ENCODE results near the gene CRELD1.

The CRELD1 gene

GRCh38 chr3:9903238-9903624 is 30.4 kb upstream of the CRELD1 start:
- peak overlapping the region; percentile 51 for H3K27ac ChIP-seq
- DNase-seq (ENCODE audit: low read depth, low spot score) = no peak

GRCh38 chr3:9903904-9904303 is 29.7 kb upstream of the CRELD1 start:
- no peak for DNase-seq (ENCODE audit: low read depth, low spot score)
- no peak overlapping the region for H3K27ac ChIP-seq

DNA sequence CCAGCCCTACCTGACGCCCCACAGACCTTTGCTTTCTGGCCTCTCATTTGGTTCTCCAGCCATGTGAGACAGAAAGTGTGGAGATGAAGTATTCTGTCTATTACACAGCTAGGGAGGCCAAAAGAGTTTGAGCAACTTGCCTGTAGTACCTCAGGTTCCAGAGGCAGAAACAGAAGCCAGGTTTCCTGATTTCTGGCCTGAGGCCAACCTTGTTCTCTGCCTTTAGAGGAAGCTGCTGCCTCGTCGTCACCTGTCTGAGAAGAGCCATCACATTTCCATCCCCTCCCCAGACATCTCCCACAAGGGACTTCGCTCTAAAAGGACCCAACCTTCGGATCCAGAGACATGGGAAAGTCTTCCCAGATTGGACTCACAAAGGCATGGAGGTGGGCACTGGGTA is 27.2 kb upstream of the CRELD1 start:
- no peak for DNase-seq (ENCODE audit: low read depth, low spot score)
- H3K27ac ChIP-seq = no peak overlapping the region

- DNase-seq (ENCODE audit: low read depth, low spot score) = no peak
- H3K27ac ChIP-seq = no peak overlapping the region
Measured at GRCh38 chr3:9908286-9908685, 25.3 kb upstream of the CRELD1 start.

DNA sequence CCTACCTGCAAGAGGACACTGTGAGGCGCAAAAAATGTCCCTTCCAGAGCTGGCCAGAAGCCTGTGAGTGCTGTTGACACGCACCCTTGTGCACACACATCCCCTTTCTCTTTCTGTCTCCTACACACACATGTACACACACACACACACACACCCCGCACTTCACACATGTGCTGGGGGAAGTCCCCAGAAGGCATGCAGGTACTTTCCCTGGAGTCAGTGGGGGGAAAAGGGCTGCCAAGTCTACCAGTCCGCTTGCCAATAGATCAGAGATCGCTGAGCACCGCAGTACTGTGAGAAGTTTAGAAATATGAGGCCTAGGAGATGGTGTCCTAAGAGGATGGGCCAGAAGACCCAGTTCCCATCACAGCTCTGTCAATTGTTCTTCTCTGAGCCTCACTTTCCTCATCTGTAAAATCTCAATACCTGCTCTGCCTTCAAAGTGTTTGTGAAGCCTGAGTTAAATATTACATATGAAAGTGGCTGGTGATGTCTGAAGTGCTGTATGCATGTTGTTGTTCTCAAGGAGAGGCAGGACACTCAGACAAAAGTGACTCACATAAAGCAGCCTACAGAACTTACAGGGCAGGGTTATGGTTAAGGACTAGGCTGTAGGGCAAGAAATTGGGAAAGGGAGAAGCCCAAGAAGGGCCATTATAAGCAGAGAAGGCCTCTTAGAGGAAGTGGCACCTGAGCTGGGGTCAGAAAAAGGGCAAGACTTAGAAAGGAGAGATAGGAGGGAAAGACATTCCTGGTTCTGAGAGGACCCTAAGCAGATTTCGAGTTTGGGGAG is 24.2 kb upstream of the CRELD1 start:
- no peak for DNase-seq (ENCODE audit: low read depth, low spot score)
- H3K27ac ChIP-seq = no peak overlapping the region

GRCh38 chr3:9911863-9912262 is 21.8 kb upstream of the CRELD1 start:
- DNase-seq (ENCODE audit: low read depth, low spot score) = no peak
- H3K27ac ChIP-seq = no peak overlapping the region

DNA sequence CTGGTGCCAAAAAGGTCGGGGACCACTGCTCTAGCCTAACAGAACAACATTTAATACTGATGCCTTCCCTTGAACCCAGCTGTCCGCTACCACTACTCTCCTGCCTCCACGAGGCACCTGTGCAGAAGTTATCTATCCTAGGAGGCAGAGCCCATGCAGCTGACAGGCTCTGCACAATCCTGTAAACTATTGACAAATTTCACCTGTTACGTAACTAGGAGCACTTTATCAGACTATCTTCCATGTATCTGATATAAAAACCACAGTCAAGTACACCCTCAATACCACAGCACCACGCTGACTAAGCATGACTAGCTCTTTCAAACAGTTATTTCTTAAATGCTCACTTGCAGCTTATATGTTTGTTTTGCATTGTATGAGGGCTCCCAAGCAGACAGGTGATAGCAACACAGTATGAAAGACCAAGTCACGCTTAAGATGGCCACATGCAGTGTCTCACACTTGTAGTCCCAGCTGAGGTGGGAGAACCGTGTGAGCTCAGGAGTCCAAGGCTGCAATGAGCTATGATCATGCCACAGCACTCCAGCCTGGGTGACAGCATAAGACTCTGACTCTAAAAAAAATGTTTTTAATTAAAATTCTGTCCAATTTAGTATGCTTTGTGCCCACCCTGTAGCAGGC is 21.2 kb upstream of the CRELD1 start:
- H3K27ac ChIP-seq = no peak overlapping the region
- DNase-seq (ENCODE audit: low read depth, low spot score) = peak; percentile 54

DNA sequence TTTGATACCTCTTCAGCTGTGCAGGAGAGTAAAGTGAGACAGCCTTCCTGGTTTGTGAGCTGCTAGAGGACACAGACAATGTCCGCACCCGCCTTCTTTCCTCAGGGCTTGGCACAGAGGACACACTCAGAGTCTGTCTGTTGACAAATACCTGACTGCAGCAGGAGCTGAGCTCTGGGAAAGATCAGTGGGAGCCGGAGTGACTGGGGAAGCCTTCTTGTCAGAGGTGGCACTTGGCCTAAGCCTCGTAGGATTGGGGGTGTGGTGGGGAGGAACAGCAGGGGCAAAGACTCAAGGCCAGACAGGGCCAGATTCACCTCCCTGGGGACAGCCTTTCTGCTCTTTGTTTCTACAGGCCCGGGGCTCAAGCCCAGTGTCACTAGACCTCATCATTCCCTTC is 20.0 kb upstream of the CRELD1 start:
- peak overlapping the region; percentile 15 for H3K27ac ChIP-seq
- no peak for DNase-seq (ENCODE audit: low read depth, low spot score)

DNA sequence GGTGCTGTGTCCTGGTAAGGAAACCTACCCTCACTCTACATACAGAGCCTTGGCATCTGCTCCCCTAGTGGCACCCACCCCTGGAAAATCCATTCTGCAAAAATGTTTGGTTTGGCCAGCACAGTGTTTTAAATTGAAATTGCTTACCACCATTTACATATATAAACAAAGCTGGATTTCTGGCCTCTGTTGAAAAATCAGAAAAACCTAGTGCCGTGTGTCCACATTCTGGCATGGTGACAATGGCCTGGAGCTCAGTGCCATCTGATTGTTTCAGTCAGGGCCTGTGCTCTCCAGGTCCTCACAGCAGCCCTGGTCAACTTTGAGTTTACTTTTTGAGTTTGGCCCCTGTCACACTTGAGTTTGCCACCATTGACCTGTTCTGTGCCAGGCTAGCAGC is 19.6 kb upstream of the CRELD1 start:
- no peak for DNase-seq (ENCODE audit: low read depth, low spot score)
- peak overlapping the region; percentile 15 for H3K27ac ChIP-seq

- no peak overlapping the region for H3K27ac ChIP-seq
- DNase-seq (ENCODE audit: low read depth, low spot score) = no peak
Measured at GRCh38 chr3:9914559-9915253, 18.9 kb upstream of the CRELD1 start.

DNA sequence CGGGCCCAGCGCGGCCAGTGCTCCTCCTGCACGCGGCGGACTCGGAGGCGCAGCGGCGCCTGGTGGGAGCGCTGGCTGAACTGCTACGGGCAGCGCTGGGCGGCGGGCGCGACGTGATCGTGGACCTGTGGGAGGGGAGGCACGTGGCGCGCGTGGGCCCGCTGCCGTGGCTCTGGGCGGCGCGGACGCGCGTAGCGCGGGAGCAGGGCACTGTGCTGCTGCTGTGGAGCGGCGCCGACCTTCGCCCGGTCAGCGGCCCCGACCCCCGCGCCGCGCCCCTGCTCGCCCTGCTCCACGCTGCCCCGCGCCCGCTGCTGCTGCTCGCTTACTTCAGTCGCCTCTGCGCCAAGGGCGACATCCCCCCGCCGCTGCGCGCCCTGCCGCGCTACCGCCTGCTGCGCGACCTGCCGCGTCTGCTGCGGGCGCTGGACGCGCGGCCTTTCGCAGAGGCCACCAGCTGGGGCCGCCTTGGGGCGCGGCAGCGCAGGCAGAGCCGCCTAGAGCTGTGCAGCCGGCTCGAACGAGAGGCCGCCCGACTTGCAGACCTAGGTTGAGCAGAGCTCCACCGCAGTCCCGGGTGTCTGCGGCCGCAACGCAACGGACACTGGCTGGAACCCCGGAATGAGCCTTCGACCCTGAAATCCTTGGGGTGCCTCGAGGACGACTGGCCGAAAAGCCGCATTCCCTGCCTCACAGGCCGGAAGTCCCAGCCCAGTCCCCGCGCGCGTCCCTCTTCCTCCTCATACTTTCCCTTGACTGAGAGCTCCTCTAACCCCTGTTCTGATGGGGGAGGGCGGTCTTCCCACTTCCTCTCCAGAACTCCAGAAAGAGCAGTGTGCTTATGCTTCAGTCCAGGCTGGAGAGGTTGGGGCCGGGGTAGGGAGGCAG is 18.1 kb upstream of the CRELD1 start:
- DNase-seq (ENCODE audit: low read depth, low spot score) = no peak
- peak overlapping the region; percentile 61 for H3K27ac ChIP-seq

DNA sequence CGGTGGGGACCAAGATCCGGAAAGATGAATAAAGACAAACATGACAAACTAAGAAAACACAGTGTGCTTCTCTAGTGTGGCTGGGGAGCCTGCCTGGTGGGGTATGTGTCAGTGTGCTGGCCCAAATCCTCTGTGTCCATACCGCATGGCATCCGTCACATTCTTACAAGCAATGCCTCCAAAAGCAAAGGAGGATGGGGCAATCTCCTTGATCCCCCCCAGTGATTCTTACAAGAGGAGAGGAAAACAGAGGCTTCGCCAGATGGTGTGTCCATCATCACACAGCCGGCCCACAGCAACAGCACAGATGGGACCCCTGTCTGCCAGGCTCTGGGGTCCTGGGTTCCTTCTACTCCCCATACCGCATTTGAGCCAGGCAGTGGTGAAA is 17.3 kb upstream of the CRELD1 start:
- peak overlapping the region; percentile 61 for H3K27ac ChIP-seq
- no peak for DNase-seq (ENCODE audit: low read depth, low spot score)

DNA sequence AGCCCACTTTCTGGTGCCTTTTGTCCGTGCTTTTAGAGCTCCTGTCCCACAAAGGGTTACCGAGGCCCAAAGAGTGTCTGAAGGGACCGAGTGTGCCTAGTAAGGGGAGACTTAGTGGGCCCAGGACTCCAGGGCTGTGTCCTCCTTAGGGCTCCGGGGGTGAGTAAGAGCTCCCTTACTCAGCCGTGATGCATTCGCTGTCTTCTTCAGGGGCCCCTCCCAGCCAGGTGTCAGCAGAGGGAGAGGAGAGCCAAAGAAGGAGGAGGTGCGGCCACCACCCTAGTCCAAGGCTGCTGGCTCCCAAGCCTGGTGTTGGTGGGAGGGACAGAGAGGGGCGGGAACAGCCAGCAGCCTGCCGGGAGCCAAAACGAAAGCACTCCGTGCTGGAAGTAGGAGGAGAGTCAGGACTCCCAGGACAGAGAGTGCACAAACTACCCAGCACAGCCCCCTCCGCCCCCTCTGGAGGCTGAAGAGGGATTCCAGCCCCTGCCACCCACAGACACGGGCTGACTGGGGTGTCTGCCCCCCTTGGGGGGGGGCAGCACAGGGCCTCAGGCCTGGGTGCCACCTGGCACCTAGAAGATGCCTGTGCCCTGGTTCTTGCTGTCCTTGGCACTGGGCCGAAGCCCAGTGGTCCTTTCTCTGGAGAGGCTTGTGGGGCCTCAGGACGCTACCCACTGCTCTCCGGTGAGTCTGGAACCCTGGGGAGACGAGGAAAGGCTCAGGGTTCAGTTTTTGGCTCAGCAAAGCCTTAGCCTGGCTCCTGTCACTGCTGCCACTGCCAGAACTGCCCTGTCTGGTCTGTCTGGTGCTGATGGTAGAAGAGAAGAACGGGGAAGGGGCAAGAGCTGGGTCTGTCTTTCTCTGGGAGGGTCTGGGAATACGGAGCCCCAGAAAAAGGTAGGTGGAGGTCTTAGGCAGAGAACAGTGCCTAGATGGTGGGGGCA is 16.6 kb upstream of the CRELD1 start, which contains the start of gene IL17RC:
IL17RC (plus strand) TSS at position 365 of the 947 bp plus-strand sequence; CDS start at position 583, 218 bp downstream.
- peak; percentile 92 for DNase-seq (ENCODE audit: low read depth, low spot score)
- peak within 1 kb of the TSS; percentile 61 for H3K27ac ChIP-seq

GRCh38 chr3:9917820-9918219 is 15.8 kb upstream of the CRELD1 start:
- no peak overlapping the region for H3K27ac ChIP-seq
- DNase-seq (ENCODE audit: low read depth, low spot score) = no peak

DNA sequence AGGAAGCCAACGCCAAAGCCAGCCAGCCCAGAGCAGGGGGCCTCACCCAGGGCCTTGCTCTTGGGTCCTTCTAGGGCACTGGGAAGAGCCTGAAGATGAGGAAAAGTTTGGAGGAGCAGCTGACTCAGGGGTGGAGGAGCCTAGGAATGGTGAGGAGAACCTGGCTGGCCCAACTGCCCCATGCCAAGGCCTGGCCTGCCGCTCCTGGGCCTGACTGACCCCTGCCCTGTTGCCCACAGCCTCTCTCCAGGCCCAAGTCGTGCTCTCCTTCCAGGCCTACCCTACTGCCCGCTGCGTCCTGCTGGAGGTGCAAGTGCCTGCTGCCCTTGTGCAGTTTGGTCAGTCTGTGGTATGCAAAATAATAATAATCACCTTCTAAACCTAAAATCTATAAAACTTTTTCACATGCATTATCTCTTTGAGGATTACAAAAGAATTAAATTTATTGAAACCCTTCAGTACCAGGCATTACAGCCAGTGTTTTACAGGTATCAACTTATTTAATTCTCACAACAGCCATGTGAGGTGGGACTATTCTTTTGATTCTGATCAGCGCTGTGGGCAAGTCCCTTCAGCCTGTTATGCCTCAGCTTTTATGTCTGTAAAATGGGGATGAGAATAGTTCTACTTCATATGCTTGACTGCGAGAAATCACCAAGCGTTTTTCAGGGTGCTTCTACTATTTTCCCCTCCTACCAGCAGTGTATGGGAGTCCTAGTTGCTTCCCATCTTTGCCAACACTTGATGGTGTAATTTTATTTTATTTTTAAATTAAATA is 15.2 kb upstream of the CRELD1 start:
- H3K27ac ChIP-seq = no peak overlapping the region
- DNase-seq (ENCODE audit: low read depth, low spot score) = no peak

- no peak for DNase-seq (ENCODE audit: low read depth, low spot score)
Measured at GRCh38 chr3:9928158-9928557, 5.5 kb upstream of the CRELD1 start.

GRCh38 chr3:9930804-9931418 is 2.7 kb upstream of the CRELD1 start:
- no peak overlapping the region for H3K27ac ChIP-seq
- no peak for DNase-seq (ENCODE audit: low read depth, low spot score)

More at GRCh38 chr3:9928158-9928557, 5.5 kb upstream of the CRELD1 start:
- no peak overlapping the region for H3K27ac ChIP-seq

GRCh38 chr3:9932535-9932842 is 1.1 kb upstream of the CRELD1 start:
- DNase-seq (ENCODE audit: low read depth, low spot score) = no peak
- H3K27ac ChIP-seq = peak overlapping the region; percentile 70

Data from epithelial cell of prostate (primary cell).